ENCODE measurements around the gene GLS.

DNA sequence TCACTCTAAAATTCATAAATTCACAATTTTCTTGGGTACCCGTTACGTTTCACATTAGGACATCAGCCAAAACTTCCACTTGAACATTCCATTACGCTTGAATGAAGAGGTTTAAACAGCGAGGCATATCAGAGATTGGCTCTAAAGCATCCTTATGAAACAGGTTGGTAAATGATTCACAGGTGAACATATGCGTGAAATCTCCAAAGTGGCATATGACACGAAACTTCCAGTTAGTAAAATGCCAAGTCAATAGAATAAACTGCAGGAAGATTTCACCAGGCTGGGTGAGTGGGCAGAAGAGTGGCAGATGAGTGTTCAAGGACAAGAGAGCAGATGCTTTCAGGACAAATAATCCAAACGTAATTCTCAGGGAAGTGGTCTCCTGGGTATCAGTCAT lies 33.9 kb upstream of the GLS start:
- TF ChIP-seq, protein P1, sequence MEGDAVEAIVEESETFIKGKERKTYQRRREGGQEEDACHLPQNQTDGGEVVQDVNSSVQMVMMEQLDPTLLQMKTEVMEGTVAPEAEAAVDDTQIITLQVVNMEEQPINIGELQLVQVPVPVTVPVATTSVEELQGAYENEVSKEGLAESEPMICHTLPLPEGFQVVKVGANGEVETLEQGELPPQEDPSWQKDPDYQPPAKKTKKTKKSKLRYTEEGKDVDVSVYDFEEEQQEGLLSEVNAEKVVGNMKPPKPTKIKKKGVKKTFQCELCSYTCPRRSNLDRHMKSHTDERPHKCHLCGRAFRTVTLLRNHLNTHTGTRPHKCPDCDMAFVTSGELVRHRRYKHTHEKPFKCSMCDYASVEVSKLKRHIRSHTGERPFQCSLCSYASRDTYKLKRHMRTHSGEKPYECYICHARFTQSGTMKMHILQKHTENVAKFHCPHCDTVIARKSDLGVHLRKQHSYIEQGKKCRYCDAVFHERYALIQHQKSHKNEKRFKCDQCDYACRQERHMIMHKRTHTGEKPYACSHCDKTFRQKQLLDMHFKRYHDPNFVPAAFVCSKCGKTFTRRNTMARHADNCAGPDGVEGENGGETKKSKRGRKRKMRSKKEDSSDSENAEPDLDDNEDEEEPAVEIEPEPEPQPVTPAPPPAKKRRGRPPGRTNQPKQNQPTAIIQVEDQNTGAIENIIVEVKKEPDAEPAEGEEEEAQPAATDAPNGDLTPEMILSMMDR (conservative IDR thresholded peaks at IDR 0.05 in 1 of 2, IDR thresholded peaks at IDR 0.05 in 1 of 2; ENCODE audit: extremely low read depth in 1 of 2, insufficient read depth in 1 of 2, low read depth in 1 of 2, low read length in 2 of 2): no peak
- TF ChIP-seq EZH2 (IDR thresholded peaks at IDR 0.05; ENCODE audit: borderline replicate concordance, low read length): no peak
